Measurements from ENCODE around the gene SFN. TPM values are rescaled to one million over a fixed set of nuclear protein-coding genes. Genes with fewer than 3 reads are reported as not detected.
A peak's percentile ranks its signal among the peaks of the same experiment; 100 is the strongest.

Gene SFN
- total and polyA plus RNA-seq, 2 of the 4 experiments (the other 2 are of a cell fraction): 0.18 to 0.34 TPM

- peaks cover 8% of the 10 kb centered on the region; the same call in 1 of the 2 replicates for H4K20me1 ChIP-seq (ENCODE audit: insufficient read depth, low read length)
- WGBS, 2 experiments (ENCODE audit: extremely low coverage in 2 of 2, insufficient read length in 1 of 2): 91% methylated on average over 5 of the region's 10 CpGs; no CpG with 5 or more reads in 1 of the 2 experiments
- H4K5ac ChIP-seq (ENCODE audit: low read depth, low read length): no peak overlapping the region
- no TSS peak for BruUV-seq (replicated peaks)
- no peak overlapping the region for H3K56ac ChIP-seq (ENCODE audit: extremely low read depth, insufficient read depth, low read length)
- H3K4me3 ChIP-seq (ENCODE audit: insufficient read depth, low read depth, low read length): no peak overlapping the region
- peak overlapping the region; percentile 8 for H2AFZ ChIP-seq (replicated peaks; ENCODE audit: low read length, poor library complexity)
- no peak overlapping the region for H2BK5ac ChIP-seq (ENCODE audit: low read depth, low read length, poor library complexity, severe bottlenecking)
- no peak overlapping the region for H3K14ac ChIP-seq (replicated peaks; ENCODE audit: low read depth, low read length)
- H2AK5ac ChIP-seq (ENCODE audit: low read depth, low read length): no peak overlapping the region
- no peaks in the 10 kb centered on the region for H3K27me3 ChIP-seq (ENCODE audit: control insufficient read depth, insufficient read depth, low read length)
- H3K36me3 ChIP-seq (ENCODE audit: control insufficient read depth, insufficient read depth, low read length): peaks cover 56% of the 10 kb centered on the region
- no peak overlapping the region for H3K4me2 ChIP-seq (ENCODE audit: low read depth, low read length)
- peaks cover 8% of the 10 kb centered on the region for H3K4me1 ChIP-seq (ENCODE audit: control insufficient read depth, insufficient read depth, low read length)
- H3K23ac ChIP-seq (ENCODE audit: low read depth, low read length): no peak overlapping the region
- TF ChIP-seq NFE2L2 (IDR thresholded peaks at IDR 0.05; ENCODE audit: low read depth, low read length): no peak
- TF ChIP-seq CEBPB (IDR thresholded peaks at IDR 0.05; ENCODE audit: low read depth, low read length): no peak
- TF ChIP-seq ELK1 (IDR thresholded peaks at IDR 0.05; ENCODE audit: borderline replicate concordance, low read depth, low read length): no peak
- TF ChIP-seq CTCF (conservative IDR thresholded peaks at IDR 0.05; ENCODE audit: low read depth, low read length): no peak
- TF ChIP-seq MXI1 (IDR thresholded peaks at IDR 0.05; ENCODE audit: borderline replicate concordance, low read depth, low read length): no peak
- TF ChIP-seq MAFK (IDR thresholded peaks at IDR 0.05; ENCODE audit: low read depth, low read length): no peak
- no peak for TF ChIP-seq BHLHE40 (IDR thresholded peaks at IDR 0.05; ENCODE audit: low read depth, low read length)
- TF ChIP-seq RFX5 (IDR thresholded peaks at IDR 0.05; ENCODE audit: low read depth, low read length): no peak
- TF ChIP-seq MAZ (IDR thresholded peaks at IDR 0.05; ENCODE audit: borderline replicate concordance, low read depth, low read length): no peak
- no peak for TF ChIP-seq FOS (IDR thresholded peaks at IDR 0.05; ENCODE audit: low read depth, low read length)
- TF ChIP-seq CHD1 (IDR thresholded peaks at IDR 0.05; ENCODE audit: low read depth, low read length): no peak
- no peak for TF ChIP-seq POLR2A (IDR thresholded peaks at IDR 0.05; ENCODE audit: low read depth, low read length)
- H3K9me1 ChIP-seq (ENCODE audit: insufficient read depth, low read length): peaks cover 5% of the 10 kb centered on the region; the same call in 1 of the 2 replicates
- H2BK120ac ChIP-seq (ENCODE audit: low read depth, low read length): no peak overlapping the region
- ChIA-PET CTCF (no interaction called here), POLR2A (ENCODE audit: unreplicated experiment) (interaction anchor here (0.5 kb wide), 1 partner anchor 64 kb away, joined by 5 read pairs; no protein-coding TSS in a partner anchor)
- in situ Hi-C loops (cut with MboI; ENCODE audit: low sequenced_read_pairs) (no loop called here), intact Hi-C loops (cut with micrococcal nuclease) (loop anchor here (1.0 kb wide), 1 partner anchor 25 kb away; no protein-coding TSS in a partner anchor), dilution Hi-C loops (cut with HindIII; ENCODE audit: low sequenced_read_pairs, unreplicated experiment) (no loop called here)
- H2AK9ac ChIP-seq (replicated peaks; ENCODE audit: low read depth, low read length, poor library complexity): peak overlapping the region; percentile 34
- H3K79me1 ChIP-seq (ENCODE audit: low read depth in 1 of 2, low read length in 2 of 2): peaks cover 0 to 5% of the 10 kb centered on the region in 2 experiments; a peak in 1 of 4 replicates
- no peak for DNase-seq
- H2BK15ac ChIP-seq (ENCODE audit: low read depth, low read length): no peak overlapping the region
- no peak overlapping the region for H3K18ac ChIP-seq (ENCODE audit: low read depth, low read length)
- no peak overlapping the region for H3K9ac ChIP-seq (ENCODE audit: low read depth, low read length)
- H4K8ac ChIP-seq (ENCODE audit: low read depth in 2 of 2, low read length in 2 of 2): no peak overlapping the region
- no peaks in the 10 kb centered on the region for H3K9me3 ChIP-seq (ENCODE audit: control insufficient read depth, insufficient read depth, low read length)
- no peak overlapping the region for H4K91ac ChIP-seq (ENCODE audit: insufficient read depth, low read depth, low read length)
- no peak overlapping the region for H3K27ac ChIP-seq (ENCODE audit: insufficient read depth, low read length)
- no peak overlapping the region for H3K4ac ChIP-seq (ENCODE audit: low read depth, low read length)
- no peak overlapping the region for H2BK20ac ChIP-seq (ENCODE audit: low read depth, low read length)
- ATAC-seq (ENCODE audit: low read depth): no peak
Observed at GRCh38 chr1:26853600-26853999, 9.3 kb upstream of the SFN start.
